CD4-positive, alpha-beta T cell treated with Interleukin-1 beta for 1 hour (primary cell): ENCODE data around the gene RAB2B.
"Not testable (repeated sequence)": the region's sequence is repeated elsewhere in the genome, so short reads cannot be mapped to it uniquely, and the experiment has no call there.

Experiments
- DNase-seq, 2 donors: peaks; one replicate each; pipeline ENCODE4 v3.0.0-alpha.2; 2020 to 2022

The RAB2B gene

DNA sequence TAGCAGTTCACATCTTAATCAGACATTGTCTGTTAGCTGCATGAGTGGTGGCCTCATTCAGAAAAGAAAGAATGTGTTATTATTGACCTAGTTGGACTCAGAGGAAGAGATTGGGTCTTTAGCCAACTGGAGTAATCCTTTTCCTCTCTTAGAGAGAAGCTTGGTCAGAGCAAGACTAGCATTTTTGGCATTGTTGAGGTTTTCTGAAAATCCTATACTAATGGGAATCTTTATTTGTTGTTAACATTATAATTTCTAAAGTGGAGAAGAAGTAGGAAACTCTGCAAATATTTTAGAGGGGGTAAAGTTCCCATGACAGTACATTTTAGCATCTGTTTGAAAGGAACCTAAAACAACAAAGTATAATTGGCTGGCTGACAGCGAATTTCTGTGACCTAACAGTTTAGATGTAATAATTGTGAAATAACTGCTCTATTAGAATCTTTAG is 9.9 kb upstream of the RAB2B start:
- DNase-seq = no peak

DNA sequence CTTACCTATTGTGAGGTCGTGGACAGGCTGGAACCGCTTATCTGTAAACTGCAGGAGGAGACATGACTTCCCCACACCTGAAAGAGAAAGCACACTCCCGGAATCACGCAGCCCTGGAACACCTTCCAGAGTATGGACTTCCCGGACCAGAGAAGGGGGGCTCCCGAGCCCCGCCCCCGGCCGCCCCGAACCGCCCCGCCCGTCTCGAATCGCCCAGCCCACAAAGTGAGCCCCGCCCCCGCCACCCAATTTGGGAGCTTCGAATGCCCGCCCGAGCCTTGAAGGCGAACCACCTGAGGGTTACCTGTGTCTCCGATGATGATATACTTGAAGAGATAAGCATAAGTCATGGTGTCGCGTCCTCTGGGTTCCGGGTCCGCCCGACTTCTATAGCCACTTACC is 235 bp downstream of the RAB2B start:
- DNase-seq = no peak

DNA sequence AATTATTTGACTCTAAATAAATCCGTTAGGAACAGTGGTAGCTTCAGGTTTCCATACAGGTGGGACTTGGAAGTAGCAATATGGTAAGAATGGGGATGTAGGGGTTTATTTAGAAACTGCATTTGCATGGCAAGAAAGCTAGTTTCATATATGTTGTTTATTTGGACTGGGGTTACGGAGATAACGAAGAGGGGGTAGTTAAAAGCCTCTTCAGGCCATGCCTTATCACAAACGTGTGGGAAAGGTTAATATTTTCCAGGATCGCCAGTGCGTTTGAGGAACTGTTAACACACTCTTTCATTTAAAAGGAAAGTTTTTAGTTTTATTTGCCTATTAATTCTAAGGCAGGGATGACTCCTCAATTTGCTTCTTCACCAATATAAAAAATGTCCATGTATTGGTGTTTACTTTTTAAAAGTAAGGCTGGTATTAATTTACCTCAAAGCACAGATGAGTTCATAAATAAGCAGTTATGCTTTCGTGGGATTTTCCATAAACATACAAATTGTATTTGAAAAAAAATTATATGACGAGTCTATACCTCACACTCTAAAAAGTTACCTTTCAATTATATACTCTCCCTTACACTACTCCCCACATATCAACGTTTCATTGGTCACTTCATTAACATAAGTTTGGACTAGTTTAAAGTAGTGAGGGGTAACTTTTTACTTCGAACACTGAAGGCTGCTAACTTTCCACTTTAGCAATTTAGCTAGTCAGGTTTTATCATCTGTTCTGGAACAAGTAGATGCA is 814 bp downstream of the RAB2B start:
- DNase-seq = no peak

DNA sequence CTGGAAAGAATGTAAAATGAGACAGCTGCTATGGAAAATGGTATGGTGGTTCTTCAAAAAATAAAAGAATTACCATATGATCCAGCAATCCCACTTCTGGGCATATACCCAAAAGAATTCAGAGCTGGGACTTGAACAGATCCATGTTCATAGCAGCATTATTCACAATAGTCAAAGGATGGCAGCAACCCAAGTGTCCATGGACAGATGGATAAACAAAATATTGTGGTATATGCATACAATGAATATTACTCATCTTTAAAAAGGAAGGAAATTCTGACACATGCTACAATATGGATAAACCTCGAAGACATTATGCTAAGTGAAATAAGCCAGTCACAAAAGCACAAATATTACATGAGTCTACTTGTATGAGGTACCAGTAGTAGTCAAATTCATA is 9.1 kb downstream of the RAB2B start:
- DNase-seq = no peak

DNA sequence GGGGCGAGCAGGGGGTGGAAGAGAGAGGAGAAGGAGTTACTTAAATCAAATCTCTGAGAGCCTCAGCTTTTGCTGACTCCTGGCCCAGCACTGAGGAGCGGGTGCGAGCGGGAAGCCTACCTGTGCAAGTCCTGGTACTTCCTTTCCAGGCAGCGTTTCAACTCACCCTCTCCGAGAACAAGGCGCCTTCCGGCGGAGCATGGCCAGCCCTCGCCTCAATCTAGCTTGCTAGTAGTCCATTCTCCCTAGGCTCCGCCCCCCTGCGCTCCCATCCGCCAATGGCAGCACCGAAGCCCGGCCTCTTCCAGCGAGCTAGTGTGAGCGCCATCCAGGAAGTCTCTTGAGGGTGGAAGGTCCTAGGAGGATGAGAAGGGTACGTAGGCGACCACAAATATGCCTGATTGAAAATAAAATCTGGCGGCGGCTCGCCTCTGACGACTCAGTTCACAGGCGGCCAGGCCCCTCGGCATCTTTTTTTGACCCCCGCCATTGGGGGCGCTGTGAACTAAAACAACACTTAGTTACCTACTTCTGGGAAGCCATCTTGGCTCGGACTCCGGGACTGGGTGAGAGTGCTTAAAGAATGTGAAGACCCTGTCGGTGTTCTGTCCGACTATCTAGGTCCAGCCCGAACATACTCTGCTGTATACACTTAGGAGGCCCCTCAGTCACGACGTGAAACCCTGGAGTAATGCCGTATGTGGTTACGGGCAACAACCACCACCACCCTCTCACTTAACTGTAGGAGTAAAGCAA is 20.7 kb downstream of the RAB2B start, which contains the start of gene CHD8:
TSS of gene CHD8 (minus strand) at position 212 of the 756 bp plus-strand sequence. CDS start 24,480 bp downstream, outside the sequence.
- DNase-seq = peak; percentile 99 to 100

DNA sequence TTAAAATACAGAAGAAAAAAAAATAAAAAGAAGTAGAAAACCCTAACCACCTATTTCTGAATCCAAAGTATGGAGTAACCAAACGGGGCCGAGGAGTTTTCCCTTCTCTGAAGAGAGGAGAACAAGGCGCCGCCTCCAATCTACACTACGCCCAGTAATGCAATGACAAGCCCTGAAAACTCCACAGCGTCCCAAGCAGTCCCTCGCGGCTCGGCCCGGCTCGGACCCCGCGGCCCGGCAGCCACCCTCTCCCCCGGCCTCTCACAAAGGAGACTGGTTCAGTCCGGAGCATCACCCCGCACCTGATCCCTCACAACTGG is 21.2 kb downstream of the RAB2B start:
- no peak for DNase-seq

DNA sequence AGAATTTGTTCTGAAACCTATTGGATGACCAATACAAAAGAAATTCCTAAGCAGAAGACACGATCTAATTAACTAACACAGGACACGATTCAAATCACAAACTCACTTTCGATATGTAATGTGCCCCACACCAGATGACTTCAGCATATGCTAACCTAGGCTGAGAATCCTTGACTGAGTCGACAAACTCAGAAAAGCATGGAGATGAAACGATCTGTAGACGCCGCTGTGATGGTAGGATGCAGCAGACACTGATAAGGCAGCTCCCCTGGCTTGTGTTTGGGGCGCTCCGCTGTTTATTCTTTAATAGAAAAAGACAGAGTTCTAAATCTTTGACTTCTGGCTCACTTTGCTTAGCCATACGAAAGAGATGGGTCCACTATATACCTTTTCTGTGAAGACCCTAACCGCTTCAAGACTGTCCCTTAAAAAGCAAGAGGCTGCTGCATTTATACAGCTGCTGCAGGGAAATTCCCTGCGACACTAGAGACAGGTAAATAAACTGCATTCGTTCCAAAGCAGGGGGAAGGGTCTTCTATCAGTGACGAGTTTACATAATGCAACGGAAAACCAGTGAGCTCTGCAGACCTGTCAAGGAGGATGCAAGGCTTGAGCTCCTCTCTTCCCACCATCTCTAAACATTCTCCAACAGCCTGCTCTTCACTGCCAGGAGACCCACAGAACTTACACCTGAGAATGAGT is 21.8 kb downstream of the RAB2B start:
- peak; percentile 4 to 51 for DNase-seq

DNA sequence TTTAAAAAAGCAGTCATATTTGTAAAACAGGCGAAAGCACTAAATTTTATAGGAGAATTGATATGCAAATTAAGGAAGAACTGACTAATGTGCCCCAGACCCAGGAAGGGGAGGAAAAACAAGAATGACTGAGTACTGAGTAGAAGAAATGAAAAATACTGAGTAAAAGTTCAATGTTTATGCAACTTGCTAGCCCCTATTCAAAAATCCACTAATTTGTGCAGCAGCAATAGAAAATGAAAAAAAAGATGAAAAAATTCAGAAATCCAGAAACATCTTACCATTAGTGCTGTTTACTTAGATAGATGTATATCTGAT is 26.9 kb downstream of the RAB2B start:
- DNase-seq = no peak

DNA sequence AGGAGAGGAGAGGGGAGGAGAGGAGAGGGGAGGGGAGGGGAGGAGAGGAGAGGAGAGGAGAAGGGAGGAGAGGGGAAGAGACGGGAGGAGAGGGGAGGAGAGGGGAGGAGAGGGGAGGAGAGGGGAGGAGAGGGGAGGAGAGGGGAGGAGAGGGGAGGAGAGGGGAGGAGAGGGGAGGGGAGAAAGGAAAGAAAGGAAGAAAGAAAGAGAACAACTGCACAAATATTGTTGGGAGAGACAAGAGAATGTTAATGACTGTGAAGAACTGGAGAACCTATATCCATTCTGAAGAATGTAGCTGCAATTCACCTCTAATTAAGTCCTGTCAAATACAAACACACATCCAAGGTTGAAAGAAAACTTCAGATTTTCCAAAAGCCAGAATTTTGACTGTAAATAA is 34.1 kb downstream of the RAB2B start:
- DNase-seq = not testable (repeated sequence)

DNA sequence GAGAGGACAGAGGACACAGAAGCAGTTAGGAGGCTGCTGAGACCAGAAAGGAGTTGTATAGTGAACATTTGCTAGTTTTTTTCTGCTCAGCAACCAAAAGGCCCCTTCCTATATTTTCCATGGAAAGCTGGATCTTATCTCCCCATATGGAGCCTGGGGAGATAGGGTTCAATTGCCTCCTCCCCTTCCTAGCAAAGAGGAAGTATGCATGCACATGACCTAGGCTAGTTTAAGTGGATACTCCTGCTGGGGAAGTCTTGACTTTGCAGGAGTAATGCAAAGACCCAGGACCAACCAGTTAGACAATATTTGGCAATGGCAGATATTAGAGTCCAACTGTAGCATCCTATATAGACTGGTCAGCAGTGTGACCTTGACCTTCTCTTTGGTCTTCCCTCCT is 35.9 kb downstream of the RAB2B start:
- no peak for DNase-seq

DNA sequence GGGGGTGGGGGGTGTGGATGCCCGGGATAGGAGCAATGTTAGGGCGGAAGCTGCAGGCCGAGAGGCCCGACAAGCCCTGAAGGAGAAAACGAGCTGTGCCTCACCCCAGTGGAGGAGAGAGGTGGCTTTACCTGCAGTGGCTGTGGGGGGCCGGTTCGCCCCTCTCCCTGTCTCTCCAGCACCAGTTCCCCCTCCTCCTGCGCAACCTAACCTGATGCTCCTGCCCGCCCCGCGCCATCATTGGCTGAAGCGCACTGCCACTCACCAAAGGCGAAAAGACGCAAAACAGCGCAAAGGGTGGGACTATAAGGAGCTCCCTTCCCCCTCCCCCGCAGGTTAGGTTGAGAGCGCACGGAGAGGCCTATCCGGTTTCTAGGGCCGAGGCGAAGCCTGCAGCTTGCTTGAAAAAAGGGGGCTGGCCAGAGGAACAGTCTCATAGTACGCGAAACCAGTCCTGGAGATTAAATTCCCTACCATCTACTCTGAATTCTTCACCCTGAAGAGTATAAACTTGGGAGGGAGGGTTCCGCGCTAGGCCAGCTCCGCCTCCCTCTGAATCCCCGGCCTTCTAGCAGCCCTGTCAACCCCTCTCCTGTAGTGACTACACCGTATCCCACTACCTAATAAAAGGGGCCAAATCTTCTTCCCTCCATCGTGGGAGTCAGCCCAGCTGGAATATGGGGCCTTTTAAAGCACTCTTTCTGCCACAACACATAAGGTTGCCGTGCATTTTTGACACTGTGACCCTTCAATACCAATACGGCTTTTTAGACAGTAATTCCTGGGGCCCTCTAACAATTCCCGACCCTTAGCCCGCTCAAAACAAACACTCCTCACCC is 39.5 kb downstream of the RAB2B start:
- peak; percentile 98 to 99 for DNase-seq

DNA sequence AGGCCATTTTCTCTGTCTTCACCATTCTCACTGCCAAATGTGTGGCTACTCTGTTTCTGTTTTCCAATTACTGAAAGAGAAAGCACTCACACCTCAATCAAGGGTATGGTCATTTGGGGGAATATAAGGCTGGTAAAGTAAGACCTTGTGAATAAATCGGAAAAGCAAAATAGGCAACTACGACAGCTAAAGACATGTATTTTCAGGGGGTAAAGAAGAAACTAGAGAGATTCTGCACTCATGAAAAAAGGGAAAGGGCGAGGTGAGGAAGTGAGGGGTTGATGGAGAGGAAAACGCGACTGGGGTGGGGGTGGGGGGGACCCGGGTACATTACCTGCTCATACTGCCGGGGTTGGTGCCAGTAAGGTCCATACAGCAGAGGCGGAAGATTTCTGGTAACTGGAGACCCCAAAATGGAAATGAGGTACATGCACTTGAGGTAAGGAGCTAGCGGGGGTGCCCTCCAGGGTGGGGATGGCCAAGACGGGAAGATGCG is 40.1 kb downstream of the RAB2B start:
- DNase-seq = no peak

DNA sequence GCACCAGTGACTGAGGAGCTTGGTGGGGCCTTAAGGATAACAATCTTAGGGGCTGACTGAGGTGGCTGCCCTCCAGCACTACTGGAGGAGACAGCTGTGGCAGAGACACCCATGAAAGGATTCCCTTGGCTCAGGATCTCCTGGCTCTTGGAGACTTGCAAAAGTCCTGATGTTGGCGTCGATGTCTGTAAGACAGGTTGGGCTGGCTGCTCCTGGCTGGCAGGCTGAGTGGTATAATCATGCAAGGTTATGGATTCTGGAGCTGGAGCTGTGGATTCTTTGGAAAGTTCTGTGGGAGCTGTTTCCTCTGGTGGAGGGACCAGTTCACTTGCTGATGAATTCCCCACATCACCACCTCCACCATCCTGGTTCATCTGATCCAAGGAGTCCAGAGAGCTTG is 45.6 kb downstream of the RAB2B start:
- no peak for DNase-seq

DNA sequence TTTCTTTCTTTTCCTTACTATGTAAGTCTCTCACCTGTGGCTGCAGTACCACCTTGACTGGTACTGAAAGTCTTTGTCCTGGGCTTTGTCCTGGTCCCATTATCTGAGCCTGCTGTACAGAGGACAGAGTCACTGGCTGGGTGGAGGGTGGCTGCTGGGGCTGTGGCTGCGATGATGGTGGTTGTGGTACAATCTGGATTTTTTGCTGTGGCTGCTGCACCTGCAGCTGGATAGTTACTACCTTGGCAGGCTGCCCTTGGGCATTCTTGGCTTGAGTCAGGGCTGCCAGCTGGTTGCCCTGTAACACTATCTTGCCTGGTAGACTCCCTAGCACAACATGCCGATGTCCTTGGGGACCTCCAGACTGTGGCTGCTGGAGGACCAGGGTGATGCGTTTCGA is 47.8 kb downstream of the RAB2B start:
- no peak for DNase-seq

DNA sequence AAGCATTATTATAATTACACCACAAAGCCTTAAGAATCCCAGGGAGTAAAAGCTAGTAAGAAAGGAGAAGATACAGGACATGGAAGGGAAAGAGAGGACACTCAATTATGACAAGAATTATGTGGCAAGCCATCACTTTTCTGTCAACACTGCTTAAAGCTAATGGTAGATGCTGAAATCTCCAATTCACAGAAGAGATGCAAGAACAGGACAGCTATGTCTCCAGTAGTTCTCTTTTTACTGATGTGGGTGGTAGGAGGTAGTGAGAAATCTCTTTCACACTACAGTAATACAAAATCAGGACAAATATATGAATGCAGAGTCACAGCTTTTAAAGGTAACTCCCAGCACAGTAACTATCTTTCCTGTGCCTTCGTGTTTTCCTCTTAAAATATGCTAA is 50.1 kb downstream of the RAB2B start:
- DNase-seq = no peak

DNA sequence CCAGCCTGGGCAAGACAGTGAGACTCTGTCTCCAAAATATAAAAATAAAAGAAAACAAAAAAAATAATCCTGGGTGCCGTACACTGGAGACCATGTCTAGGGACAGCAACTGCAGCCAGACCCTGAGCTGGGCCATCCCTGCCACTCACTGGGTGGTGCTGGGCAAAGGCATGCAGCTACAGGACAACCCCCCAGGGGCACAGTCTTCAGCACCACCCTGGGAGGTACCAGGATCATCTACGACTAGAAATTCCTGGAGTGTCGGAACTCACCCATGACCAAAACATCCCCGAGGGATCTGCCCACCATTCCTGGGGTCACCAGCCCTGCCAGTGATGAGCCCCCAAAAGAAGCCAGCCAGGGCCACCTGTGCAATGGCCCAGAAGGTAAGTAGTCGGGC is 57.2 kb downstream of the RAB2B start:
- DNase-seq = no peak

DNA sequence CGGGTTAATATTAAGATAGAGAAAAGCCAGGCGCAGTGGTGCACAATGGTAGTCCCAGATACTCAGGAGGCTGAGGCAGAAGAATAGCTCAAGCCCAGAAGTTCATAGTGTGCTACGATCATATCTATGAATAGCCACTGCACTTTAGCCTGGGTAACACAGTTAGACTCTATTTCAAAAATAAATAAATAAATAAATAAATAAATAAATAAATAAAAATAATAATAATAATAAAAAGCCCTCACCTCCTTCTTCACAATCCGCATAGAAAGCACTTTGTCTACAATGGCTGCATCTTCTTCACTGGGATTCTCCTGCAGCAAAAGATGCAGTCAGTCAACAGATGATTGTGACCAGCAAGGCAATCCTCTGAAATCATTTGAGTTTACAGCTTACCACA is 61.4 kb downstream of the RAB2B start:
- no peak for DNase-seq

DNA sequence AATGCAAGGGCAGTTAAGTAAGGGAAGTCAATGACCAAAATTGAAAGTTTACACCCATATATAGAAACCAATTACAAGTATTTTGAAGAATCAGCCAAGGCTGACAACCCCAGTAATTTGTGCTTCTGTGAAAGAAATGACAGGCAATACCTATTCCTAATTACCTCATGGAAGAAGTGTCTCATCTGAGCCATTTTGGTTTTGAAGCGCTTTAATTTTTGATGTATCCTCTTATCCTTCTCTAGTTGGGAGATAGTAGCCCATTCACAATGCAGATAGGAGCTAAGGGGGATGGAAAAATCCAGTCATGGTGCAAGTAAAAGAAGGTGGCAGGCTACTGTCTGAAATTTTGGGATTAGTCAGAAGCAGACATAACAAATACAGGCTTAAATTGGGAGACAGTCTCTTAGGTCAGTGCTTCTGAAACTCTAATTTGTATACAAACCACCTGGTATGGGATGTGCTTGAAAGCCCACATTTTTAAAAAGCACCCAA is 62.6 kb downstream of the RAB2B start:
- DNase-seq = no peak
